KOPT-K1 (cell line): ENCODE measurements around the gene HNMT.

Source experiments
- H3K27ac ChIP-seq: fragments of 200-600 bp; sonication (generic); 2 replicates; pipeline ENCODE4 v1.5.1; 2016; ENCODE audit warnings: antibody characterized with exemption, mild to moderate bottlenecking, low read depth, low read length; ENCODE audit not compliant: poor library complexity, severe bottlenecking
- H3K36me3 ChIP-seq: fragments of 200-600 bp; sonication (generic); 2 replicates; pipeline ENCODE4 v1.5.1; 2017; ENCODE audit warnings: antibody characterized with exemption, mild to moderate bottlenecking, low read length, moderate library complexity; ENCODE audit not compliant: insufficient read depth
- H3K9me3 ChIP-seq: fragments of 200-600 bp; sonication (generic); 2 replicates; pipeline ENCODE4 v1.5.1; 2017; ENCODE audit warnings: antibody characterized with exemption, low read length, mild to moderate bottlenecking; ENCODE audit not compliant: insufficient read depth, poor library complexity, severe bottlenecking

The HNMT gene

GRCh38 chr2:137942037-137942832 is 22.0 kb upstream of the HNMT start:
- Histone ChIP-seq H3K9me3 (no peaks in the 10 kb centered on the region), H3K27ac (no peak overlapping the region), H3K36me3 (no peaks in the 10 kb centered on the region)

GRCh38 chr2:137942833-137943677 is 21.2 kb upstream of the HNMT start:
- H3K27ac ChIP-seq: no peak overlapping the region
- H3K9me3 ChIP-seq: no peaks in the 10 kb centered on the region
- H3K36me3 ChIP-seq: no peaks in the 10 kb centered on the region

GRCh38 chr2:137943678-137944347 is 20.5 kb upstream of the HNMT start:
- Histone ChIP-seq H3K36me3 (no peaks in the 10 kb centered on the region), H3K9me3 (no peaks in the 10 kb centered on the region), H3K27ac (no peak overlapping the region)

- Histone ChIP-seq H3K27ac (no peak overlapping the region), H3K36me3 (no peaks in the 10 kb centered on the region), H3K9me3 (no peaks in the 10 kb centered on the region)
These were observed 19.6 kb upstream of the HNMT start for GRCh38 chr2:137944714-137945113.

GRCh38 chr2:137945229-137945628 is 19.0 kb upstream of the HNMT start:
- Histone ChIP-seq H3K27ac (no peak overlapping the region), H3K9me3 (no peaks in the 10 kb centered on the region), H3K36me3 (no peaks in the 10 kb centered on the region)

GRCh38 chr2:137946227-137946626 is 18.0 kb upstream of the HNMT start:
- H3K27ac ChIP-seq: no peak overlapping the region
- no peaks in the 10 kb centered on the region for H3K36me3 ChIP-seq
- H3K9me3 ChIP-seq: no peaks in the 10 kb centered on the region

GRCh38 chr2:137947032-137947727 is 17.1 kb upstream of the HNMT start:
- no peaks in the 10 kb centered on the region for H3K9me3 ChIP-seq
- no peaks in the 10 kb centered on the region for H3K36me3 ChIP-seq
- H3K27ac ChIP-seq: no peak overlapping the region

- Histone ChIP-seq H3K27ac (no peak overlapping the region), H3K9me3 (no peaks in the 10 kb centered on the region), H3K36me3 (no peaks in the 10 kb centered on the region)
These were observed 16.4 kb upstream of the HNMT start for GRCh38 chr2:137947728-137948336.

GRCh38 chr2:137948894-137949293 is 15.4 kb upstream of the HNMT start:
- no peaks in the 10 kb centered on the region for H3K36me3 ChIP-seq
- H3K27ac ChIP-seq: no peak overlapping the region

GRCh38 chr2:137950238-137950637 is 14.0 kb upstream of the HNMT start:
- H3K27ac ChIP-seq: no peak overlapping the region
- H3K9me3 ChIP-seq: no peaks in the 10 kb centered on the region

More at GRCh38 chr2:137948894-137949293, 15.4 kb upstream of the HNMT start:
- H3K9me3 ChIP-seq: no peaks in the 10 kb centered on the region

GRCh38 chr2:137951586-137951985 is 12.7 kb upstream of the HNMT start:
- Histone ChIP-seq H3K27ac (no peak overlapping the region), H3K9me3 (no peaks in the 10 kb centered on the region), H3K36me3 (no peaks in the 10 kb centered on the region)

More at GRCh38 chr2:137950238-137950637, 14.0 kb upstream of the HNMT start:
- no peaks in the 10 kb centered on the region for H3K36me3 ChIP-seq

GRCh38 chr2:137952586-137953129 is 11.6 kb upstream of the HNMT start:
- H3K27ac ChIP-seq: no peak overlapping the region
- no peaks in the 10 kb centered on the region for H3K9me3 ChIP-seq

GRCh38 chr2:137955536-137955935 is 8.7 kb upstream of the HNMT start:
- no peaks in the 10 kb centered on the region for H3K36me3 ChIP-seq
- no peaks in the 10 kb centered on the region for H3K9me3 ChIP-seq

More at GRCh38 chr2:137952586-137953129, 11.6 kb upstream of the HNMT start:
- H3K36me3 ChIP-seq: no peaks in the 10 kb centered on the region

GRCh38 chr2:137957033-137957432 is 7.2 kb upstream of the HNMT start:
- Histone ChIP-seq H3K27ac (no peak overlapping the region), H3K9me3 (no peaks in the 10 kb centered on the region), H3K36me3 (no peaks in the 10 kb centered on the region)

More at GRCh38 chr2:137955536-137955935, 8.7 kb upstream of the HNMT start:
- H3K27ac ChIP-seq: no peak overlapping the region
